HG03575 (cell line): ENCODE results near the gene CHMP2A.

ENCODE experiments used
- ATAC-seq: cut with Tn5 transposase; IDR thresholded peaks from one replicate; pipeline ENCODE4 v1.9.1; 2021; ENCODE audit not compliant: unreplicated experiment, insufficient number of reproducible peaks, low FRiP score; ENCODE audit errors: extremely low read depth

The CHMP2A gene

GRCh38 chr19:58557221-58558065, 2.5 kb upstream of the CHMP2A start:
- ATAC-seq, result no peak

GRCh38 chr19:58556622-58557220, 1.8 kb upstream of the CHMP2A start:
- ATAC-seq, result no peak

- no peak for ATAC-seq
Observed at GRCh38 chr19:58555920-58556621, 1.2 kb upstream of the CHMP2A start.

GRCh38 chr19:58555369-58555885, 522 bp upstream of the CHMP2A start:
- no peak for ATAC-seq

- ATAC-seq, result no peak
Observed at GRCh38 chr19:58553799-58554493, 959 bp downstream of the CHMP2A start.

- no peak for ATAC-seq
Observed at GRCh38 chr19:58552655-58553054, 2.2 kb downstream of the CHMP2A start.

GRCh38 chr19:58551577-58552471, 3.1 kb downstream of the CHMP2A start:
- ATAC-seq, result no peak

- ATAC-seq, result no peak
Observed at GRCh38 chr19:58551123-58551497, 3.8 kb downstream of the CHMP2A start.

- no peak for ATAC-seq
Observed at GRCh38 chr19:58550362-58551122, 4.4 kb downstream of the CHMP2A start.

GRCh38 chr19:58549664-58550361, 5.1 kb downstream of the CHMP2A start:
- no peak for ATAC-seq

GRCh38 chr19:58548859-58549663, 5.8 kb downstream of the CHMP2A start:
- ATAC-seq, result no peak

GRCh38 chr19:58547323-58548312, 7.3 kb downstream of the CHMP2A start:
- no peak for ATAC-seq

GRCh38 chr19:58546019-58546530, 8.8 kb downstream of the CHMP2A start:
- ATAC-seq, result no peak

GRCh38 chr19:58545286-58546018, 9.5 kb downstream of the CHMP2A start:
- ATAC-seq, result no peak
